Right atrium auricular region (tissue), 2 donors: ENCODE measurements around the gene RSU1. TPM values are rescaled to one million over a fixed set of nuclear protein-coding genes. Genes with fewer than 3 reads are reported as not detected.

Experiments
- DNase-seq: peaks from one replicate; pipeline ENCODE4 v3.0.0-alpha.2; 2019; ENCODE audit warnings: low spot score
- H3K27ac ChIP-seq, 2 donors: fragments of 200-600 bp; sonication (generic); 1 replicate in 1 of 2; 2 replicates in 1 of 2; pipeline ENCODE4 v1.5.1; 2016 to 2019
- H3K27me3 ChIP-seq, 2 donors: fragments of 200-600 bp; sonication (generic); one replicate each; pipeline versions ENCODE4 v1.5.1 to v1.6.0; 2017 to 2019
- H3K36me3 ChIP-seq: fragments of 200-600 bp; sonication (generic); one replicate; pipeline ENCODE4 v1.5.1; 2016
- H3K4me1 ChIP-seq, 2 donors: fragments of 200-600 bp; sonication (generic); one replicate each; pipeline versions ENCODE4 v1.5.1 to v1.6.0; 2017 to 2019
- H3K4me3 ChIP-seq, 2 donors: fragments of 200-600 bp; sonication (generic); 1 replicate in 1 of 2; 2 replicates in 1 of 2; pipeline ENCODE4 v1.5.1; 2017 to 2019; ENCODE audit warnings: mild to moderate bottlenecking in 1 of 2, moderate library complexity in 1 of 2
- H3K9me3 ChIP-seq, 2 donors: fragments of 200-600 bp; sonication (generic); one replicate each; pipeline ENCODE4 v1.5.1; 2019
- total RNA-seq, 2 donors: library from RNA; depleted of rRNA; stranded (reverse); fragments of >200 nt; gene quantifications; one replicate each; pipeline ENCODE4 v1.1.0, GENCODE V29; 2016
- TF ChIP-seq, protein P1 (sequence below), 2 donors: fragments of 200-600 bp; sonication (generic); IDR thresholded peaks; one replicate each; pipeline ENCODE4 v1.5.1; 2019; ENCODE audit warnings: antibody characterized with exemption in 2 of 2

Gene RSU1
- total RNA-seq, 2 donors from 2014 or later = 40.3 to 45.4 TPM

DNA sequence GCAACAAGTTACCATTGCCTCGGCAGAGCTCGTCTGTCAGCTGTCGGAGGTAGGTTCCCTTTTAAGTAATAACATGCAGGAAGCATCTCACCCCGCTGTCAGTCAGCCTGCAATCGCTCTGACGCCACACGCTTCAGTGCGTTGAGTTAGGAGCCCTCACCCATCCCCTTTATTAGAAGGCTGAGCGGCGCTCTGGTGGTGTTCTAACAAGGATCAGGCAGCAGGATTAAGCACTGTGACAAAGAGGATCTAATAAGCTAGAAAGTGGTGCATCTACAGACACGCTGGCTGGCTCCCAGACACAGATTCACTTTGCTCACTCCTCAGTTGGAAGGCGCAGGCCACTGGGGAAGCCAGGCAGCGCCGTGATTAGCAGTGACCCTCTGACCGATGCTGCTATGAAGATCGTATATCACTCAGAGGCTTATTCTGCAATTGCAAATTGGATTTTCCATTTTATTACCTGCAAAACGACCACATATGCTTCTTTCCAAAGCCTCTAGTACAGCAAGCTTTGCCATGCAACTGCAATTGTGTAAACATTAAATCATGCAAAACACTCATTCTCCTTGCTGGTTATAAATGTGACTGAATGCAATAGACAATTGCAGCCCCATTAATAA, 117.7 kb downstream of the RSU1 start:
- DNase-seq = no peak
- no peaks in the 10 kb centered on the region for H3K27me3 ChIP-seq
- TF ChIP-seq, protein P1, sequence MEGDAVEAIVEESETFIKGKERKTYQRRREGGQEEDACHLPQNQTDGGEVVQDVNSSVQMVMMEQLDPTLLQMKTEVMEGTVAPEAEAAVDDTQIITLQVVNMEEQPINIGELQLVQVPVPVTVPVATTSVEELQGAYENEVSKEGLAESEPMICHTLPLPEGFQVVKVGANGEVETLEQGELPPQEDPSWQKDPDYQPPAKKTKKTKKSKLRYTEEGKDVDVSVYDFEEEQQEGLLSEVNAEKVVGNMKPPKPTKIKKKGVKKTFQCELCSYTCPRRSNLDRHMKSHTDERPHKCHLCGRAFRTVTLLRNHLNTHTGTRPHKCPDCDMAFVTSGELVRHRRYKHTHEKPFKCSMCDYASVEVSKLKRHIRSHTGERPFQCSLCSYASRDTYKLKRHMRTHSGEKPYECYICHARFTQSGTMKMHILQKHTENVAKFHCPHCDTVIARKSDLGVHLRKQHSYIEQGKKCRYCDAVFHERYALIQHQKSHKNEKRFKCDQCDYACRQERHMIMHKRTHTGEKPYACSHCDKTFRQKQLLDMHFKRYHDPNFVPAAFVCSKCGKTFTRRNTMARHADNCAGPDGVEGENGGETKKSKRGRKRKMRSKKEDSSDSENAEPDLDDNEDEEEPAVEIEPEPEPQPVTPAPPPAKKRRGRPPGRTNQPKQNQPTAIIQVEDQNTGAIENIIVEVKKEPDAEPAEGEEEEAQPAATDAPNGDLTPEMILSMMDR (IDR thresholded peaks at IDR 0.05) = no peak

DNA sequence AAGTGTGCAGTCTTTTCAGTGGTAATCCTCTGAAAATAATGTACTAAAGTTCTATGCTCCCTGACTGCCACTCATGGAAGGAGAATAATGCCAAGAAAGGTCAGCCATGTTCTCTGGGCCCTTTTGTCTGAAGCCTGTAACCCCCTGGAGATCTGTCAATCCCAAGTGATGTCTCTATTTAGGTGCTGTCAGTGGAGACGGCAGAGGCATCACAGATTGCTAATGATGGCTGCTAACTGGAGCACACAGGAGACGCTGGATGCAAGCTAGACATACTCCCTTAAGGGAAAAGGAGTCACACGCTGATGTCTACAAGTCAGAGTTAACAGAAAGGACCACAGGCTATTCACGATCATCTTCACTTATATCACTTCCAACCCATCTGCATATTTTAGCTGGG, 118.8 kb downstream of the RSU1 start:
- TF ChIP-seq, protein P1 (IDR thresholded peaks at IDR 0.05) = no peak
- no peak for DNase-seq

More for the DNA sequence above, 117.7 kb downstream of the RSU1 start:
- Histone ChIP-seq H3K27ac (no peak overlapping the region), H3K9me3 (no peaks in the 10 kb centered on the region), H3K4me3 (no peak overlapping the region), H3K4me1 (no peaks in the 10 kb centered on the region), H3K36me3 (no peaks in the 10 kb centered on the region)

DNA sequence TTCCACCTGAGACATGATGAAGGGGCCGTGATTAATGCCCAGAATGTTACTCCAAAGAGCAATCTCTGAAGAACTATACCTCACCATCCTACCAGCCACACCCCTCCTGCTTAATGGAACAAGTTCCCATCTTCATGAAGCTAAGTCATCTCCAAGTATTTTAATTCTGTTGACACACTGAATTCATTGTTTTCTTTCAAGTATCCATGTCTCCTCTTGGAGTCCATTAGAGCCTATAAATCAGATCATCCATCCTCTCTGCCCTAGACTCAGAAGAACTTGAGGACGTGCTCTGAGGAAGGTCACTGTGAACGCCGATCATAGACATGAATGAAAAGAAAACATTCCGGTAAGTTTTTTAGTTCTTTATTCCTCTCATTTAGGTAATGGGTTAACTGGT, 126.8 kb downstream of the RSU1 start:
- DNase-seq = no peak
- H3K27ac ChIP-seq = no peak overlapping the region
- H3K4me3 ChIP-seq = no peak overlapping the region
- no peaks in the 10 kb centered on the region for H3K9me3 ChIP-seq
- no peaks in the 10 kb centered on the region for H3K27me3 ChIP-seq
- TF ChIP-seq, protein P1 (IDR thresholded peaks at IDR 0.05) = no peak
- no peaks in the 10 kb centered on the region for H3K4me1 ChIP-seq
- H3K36me3 ChIP-seq = no peaks in the 10 kb centered on the region

More for the DNA sequence above, 118.8 kb downstream of the RSU1 start:
- Histone ChIP-seq H3K27ac (no peak overlapping the region), H3K4me3 (no peak overlapping the region), H3K4me1 (no peaks in the 10 kb centered on the region), H3K9me3 (no peaks in the 10 kb centered on the region), H3K27me3 (no peaks in the 10 kb centered on the region), H3K36me3 (no peaks in the 10 kb centered on the region)

DNA sequence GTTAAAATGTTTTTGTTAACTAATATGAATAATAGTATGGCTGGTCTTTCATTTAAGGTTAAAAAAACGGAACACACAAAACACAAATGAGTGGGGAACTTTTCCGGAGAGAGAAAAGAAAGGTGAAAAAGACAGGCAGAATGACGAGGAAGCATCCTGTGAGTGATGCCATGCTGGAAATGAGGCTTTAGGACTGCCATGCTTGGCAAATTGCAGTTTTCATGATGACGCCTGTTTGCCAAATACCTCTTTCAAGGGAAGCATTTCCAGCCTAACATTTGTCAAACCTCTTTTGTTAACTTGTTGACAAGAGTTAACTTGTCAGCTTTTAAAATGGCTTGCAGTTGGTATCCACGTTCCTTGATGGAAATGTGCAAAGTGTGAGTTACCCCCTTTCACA, 127.5 kb downstream of the RSU1 start:
- H3K9me3 ChIP-seq = no peaks in the 10 kb centered on the region
- no peak overlapping the region for H3K4me3 ChIP-seq
- H3K27ac ChIP-seq = no peak overlapping the region
- DNase-seq = no peak
- TF ChIP-seq, protein P1 (IDR thresholded peaks at IDR 0.05) = no peak
- H3K36me3 ChIP-seq = no peaks in the 10 kb centered on the region
- no peaks in the 10 kb centered on the region for H3K27me3 ChIP-seq
- no peaks in the 10 kb centered on the region for H3K4me1 ChIP-seq

DNA sequence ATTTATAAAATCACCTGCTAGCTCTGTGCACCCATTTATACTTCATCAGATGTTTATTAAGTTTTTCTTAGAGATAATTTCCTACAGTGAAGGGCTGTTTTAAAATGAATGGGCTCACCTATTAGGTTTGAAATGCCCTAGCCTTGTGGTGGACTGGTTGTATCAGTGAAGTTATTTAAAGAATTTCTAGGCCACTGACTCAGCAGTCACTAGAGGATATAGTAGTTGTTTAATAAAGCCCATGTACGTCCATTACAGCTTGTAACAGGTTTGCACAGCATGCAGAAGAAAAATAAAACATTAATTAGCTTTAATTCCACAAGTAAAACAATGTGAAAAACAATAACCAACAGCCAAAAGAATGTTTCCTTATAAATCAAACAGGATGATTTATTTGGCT, 128.0 kb downstream of the RSU1 start:
- TF ChIP-seq, protein P1 (IDR thresholded peaks at IDR 0.05) = no peak
- Histone ChIP-seq H3K36me3 (no peaks in the 10 kb centered on the region), H3K4me1 (no peaks in the 10 kb centered on the region), H3K27me3 (no peaks in the 10 kb centered on the region), H3K27ac (no peak overlapping the region), H3K4me3 (no peak overlapping the region), H3K9me3 (no peaks in the 10 kb centered on the region)
- no peak for DNase-seq
